Activated T-cell treated with anti-CD3 and anti-CD28 coated beads, Interleukin-2, amount 50 U/mL, for 4 hours (primary cell): ENCODE data around the gene MAP1LC3B2. TPM values are rescaled to one million over a fixed set of nuclear protein-coding genes. Genes with fewer than 3 reads are reported as not detected.

Source experiments
- ATAC-seq, 2 donors: fragments of 200-7000 bp; cut with Tn5 transposase; one replicate each; pipeline ENCODE4 v1.10.0; 2021
- DNase-seq: peaks from one replicate; pipeline ENCODE4 v3.0.0-alpha.2; 2020
- H3K27me3 Mint-ChIP-seq: one replicate; pipeline ENCODE4 v1.8.0; 2021; ENCODE audit warnings: low read depth, mixed read lengths
- H3K36me3 Mint-ChIP-seq: one replicate; pipeline ENCODE4 v1.8.0; 2022; ENCODE audit warnings: mixed read lengths; ENCODE audit not compliant: insufficient read depth
- H3K4me1 Mint-ChIP-seq: one replicate; pipeline ENCODE4 v1.8.0; 2021; ENCODE audit warnings: low read depth, mixed read lengths
- H3K4me3 Mint-ChIP-seq: one replicate; pipeline ENCODE4 v1.8.0; 2021; ENCODE audit warnings: mild to moderate bottlenecking, moderate library complexity, mixed read lengths
- H3K9me3 Mint-ChIP-seq: one replicate; pipeline ENCODE4 v1.8.0; 2021; ENCODE audit warnings: mixed read lengths
- total RNA-seq, 3 donors: library from RNA; stranded (reverse); gene quantifications; one replicate each; pipeline ENCODE4 v1.2.1, GENCODE V29; 2021

The MAP1LC3B2 gene
- total RNA-seq, 3 donors from 2014 or later, result 1.1 to 1.5 TPM; not detected in 1

GRCh38 chr12:116542345-116542956, 16.7 kb upstream of the MAP1LC3B2 start:
- no peak for ATAC-seq
- H3K4me1 Mint-ChIP-seq, result peaks cover 11% of the 10 kb centered on the region
- H3K9me3 Mint-ChIP-seq, result peaks cover 4% of the 10 kb centered on the region
- no peak for DNase-seq
- no peak overlapping the region for H3K4me3 Mint-ChIP-seq
- no peaks in the 10 kb centered on the region for H3K27me3 Mint-ChIP-seq
- no peaks in the 10 kb centered on the region for H3K36me3 Mint-ChIP-seq

GRCh38 chr12:116544656-116545055, 14.5 kb upstream of the MAP1LC3B2 start:
- H3K27me3 Mint-ChIP-seq, result no peaks in the 10 kb centered on the region
- DNase-seq (no peak), ATAC-seq (no peak)
- H3K4me3 Mint-ChIP-seq, result no peak overlapping the region
- H3K36me3 Mint-ChIP-seq, result no peaks in the 10 kb centered on the region
- no peaks in the 10 kb centered on the region for H3K4me1 Mint-ChIP-seq
- H3K9me3 Mint-ChIP-seq, result peaks cover 4% of the 10 kb centered on the region

- ATAC-seq (no peak), DNase-seq (no peak)
- Mint-ChIP-seq H3K4me1 (no peaks in the 10 kb centered on the region), H3K4me3 (no peak overlapping the region), H3K36me3 (no peaks in the 10 kb centered on the region), H3K27me3 (no peaks in the 10 kb centered on the region), H3K9me3 (peaks cover 4% of the 10 kb centered on the region)
These were observed 14.0 kb upstream of the MAP1LC3B2 start for GRCh38 chr12:116545144-116545543.

GRCh38 chr12:116545936-116546335, 13.2 kb upstream of the MAP1LC3B2 start:
- Mint-ChIP-seq H3K4me3 (no peak overlapping the region), H3K9me3 (no peaks in the 10 kb centered on the region), H3K27me3 (no peaks in the 10 kb centered on the region), H3K4me1 (no peaks in the 10 kb centered on the region), H3K36me3 (no peaks in the 10 kb centered on the region)
- no peak for ATAC-seq
- DNase-seq, result no peak

- Mint-ChIP-seq H3K4me1 (no peaks in the 10 kb centered on the region), H3K27me3 (no peaks in the 10 kb centered on the region), H3K9me3 (no peaks in the 10 kb centered on the region), H3K4me3 (no peak overlapping the region), H3K36me3 (no peaks in the 10 kb centered on the region)
- ATAC-seq (no peak), DNase-seq (no peak)
These were observed 11.2 kb upstream of the MAP1LC3B2 start for GRCh38 chr12:116547955-116548501.

- H3K4me3 Mint-ChIP-seq, result no peak overlapping the region
- H3K27me3 Mint-ChIP-seq, result no peaks in the 10 kb centered on the region
- no peaks in the 10 kb centered on the region for H3K4me1 Mint-ChIP-seq
- DNase-seq (no peak), ATAC-seq (no peak)
- no peaks in the 10 kb centered on the region for H3K36me3 Mint-ChIP-seq
- no peaks in the 10 kb centered on the region for H3K9me3 Mint-ChIP-seq
These were observed 9.2 kb upstream of the MAP1LC3B2 start for GRCh38 chr12:116549993-116550392.

GRCh38 chr12:116551151-116551550, 8.0 kb upstream of the MAP1LC3B2 start:
- H3K9me3 Mint-ChIP-seq, result no peaks in the 10 kb centered on the region
- peaks cover 5% of the 10 kb centered on the region for H3K4me1 Mint-ChIP-seq
- H3K36me3 Mint-ChIP-seq, result no peaks in the 10 kb centered on the region
- DNase-seq (no peak), ATAC-seq (no peak)
- H3K4me3 Mint-ChIP-seq, result no peak overlapping the region
- H3K27me3 Mint-ChIP-seq, result no peaks in the 10 kb centered on the region

GRCh38 chr12:116551619-116551951, 7.6 kb upstream of the MAP1LC3B2 start:
- no peak for DNase-seq
- ATAC-seq, result no peak
- H3K4me1 Mint-ChIP-seq, result peaks cover 7% of the 10 kb centered on the region
- no peaks in the 10 kb centered on the region for H3K27me3 Mint-ChIP-seq
- H3K36me3 Mint-ChIP-seq, result no peaks in the 10 kb centered on the region
- H3K4me3 Mint-ChIP-seq, result no peak overlapping the region
- H3K9me3 Mint-ChIP-seq, result no peaks in the 10 kb centered on the region

GRCh38 chr12:116551952-116552772, 7.0 kb upstream of the MAP1LC3B2 start:
- Mint-ChIP-seq H3K4me3 (no peak overlapping the region), H3K9me3 (no peaks in the 10 kb centered on the region), H3K27me3 (no peaks in the 10 kb centered on the region), H3K4me1 (peaks cover 10% of the 10 kb centered on the region), H3K36me3 (no peaks in the 10 kb centered on the region)
- DNase-seq, result no peak
- ATAC-seq, result no peak

GRCh38 chr12:116552773-116553373, 6.3 kb upstream of the MAP1LC3B2 start:
- ATAC-seq (no peak), DNase-seq (no peak)
- no peaks in the 10 kb centered on the region for H3K36me3 Mint-ChIP-seq
- no peak overlapping the region for H3K4me3 Mint-ChIP-seq
- H3K4me1 Mint-ChIP-seq, result peaks cover 11% of the 10 kb centered on the region
- no peaks in the 10 kb centered on the region for H3K27me3 Mint-ChIP-seq
- no peaks in the 10 kb centered on the region for H3K9me3 Mint-ChIP-seq

GRCh38 chr12:116556356-116556952, 2.7 kb upstream of the MAP1LC3B2 start:
- peaks cover 37% of the 10 kb centered on the region for H3K4me1 Mint-ChIP-seq
- no peak for ATAC-seq
- no peak overlapping the region for H3K4me3 Mint-ChIP-seq
- no peak for DNase-seq
- H3K36me3 Mint-ChIP-seq, result no peaks in the 10 kb centered on the region
- H3K27me3 Mint-ChIP-seq, result no peaks in the 10 kb centered on the region
- H3K9me3 Mint-ChIP-seq, result no peaks in the 10 kb centered on the region

GRCh38 chr12:116556964-116557698, 2.0 kb upstream of the MAP1LC3B2 start:
- ATAC-seq (no peak), DNase-seq (no peak)
- H3K9me3 Mint-ChIP-seq, result no peaks in the 10 kb centered on the region
- no peaks in the 10 kb centered on the region for H3K27me3 Mint-ChIP-seq
- no peaks in the 10 kb centered on the region for H3K36me3 Mint-ChIP-seq
- peaks cover 37% of the 10 kb centered on the region for H3K4me1 Mint-ChIP-seq
- no peak overlapping the region for H3K4me3 Mint-ChIP-seq

GRCh38 chr12:116558280-116559161, 660 bp upstream of the MAP1LC3B2 start:
- ATAC-seq, result no peak
- peaks cover 37% of the 10 kb centered on the region for H3K4me1 Mint-ChIP-seq

More at GRCh38 chr12:116558280-116559161, 660 bp upstream of the MAP1LC3B2 start:
- H3K9me3 Mint-ChIP-seq, result peaks cover 4% of the 10 kb centered on the region
- H3K36me3 Mint-ChIP-seq, result no peaks in the 10 kb centered on the region
- no peaks in the 10 kb centered on the region for H3K27me3 Mint-ChIP-seq
- peak overlapping the region; percentile 77 for H3K4me3 Mint-ChIP-seq
- DNase-seq, result no peak
